ENCODE data around the gene OTUD7B.
"Not testable (repeated sequence)": the region's sequence is repeated elsewhere in the genome, so short reads cannot be mapped to it uniquely, and the experiment has no call there.

Gene OTUD7B

GRCh38 chr1:150010393-150011115 lies at the start of gene OTUD7B:
Gene OTUD7B (minus strand): TSS chr1:150010726. CDS start chr1:149977510, 33,216 bp downstream.
- peaks cover 9% of the 10 kb centered on the region for H3K4me1 ChIP-seq (ENCODE audit: insufficient read depth, low read length)
- H3K27me3 ChIP-seq (ENCODE audit: insufficient read depth, low read length) = no peaks in the 10 kb centered on the region
- no peak within 1 kb of the TSS for H3K27ac ChIP-seq (ENCODE audit: low read length)
- no peaks in the 10 kb centered on the region for H3K9me3 ChIP-seq (ENCODE audit: insufficient read depth, low read depth, low read length)
- H3K4me3 ChIP-seq (ENCODE audit: low read length) = peak within 1 kb of the TSS; percentile 96
- H3K9ac ChIP-seq (ENCODE audit: low read depth, low read length) = peak within 1 kb of the TSS; percentile 95
- peaks cover 3% of the 10 kb centered on the region; the same call in 1 of the 2 replicates for H3K36me3 ChIP-seq (ENCODE audit: insufficient read depth, low read depth, low read length)

GRCh38 chr1:150060260-150060659 lies 49.7 kb upstream of the OTUD7B start:
- Histone ChIP-seq H3K27ac (ENCODE audit: low read length) (no peak overlapping the region), H3K36me3 (ENCODE audit: insufficient read depth, low read depth, low read length) (no peaks in the 10 kb centered on the region)

GRCh38 chr1:150056407-150056806 lies 45.9 kb upstream of the OTUD7B start:
- Histone ChIP-seq H3K4me1 (ENCODE audit: insufficient read depth, low read length) (no peaks in the 10 kb centered on the region), H3K27me3 (ENCODE audit: insufficient read depth, low read length) (no peaks in the 10 kb centered on the region), H3K9ac (ENCODE audit: low read depth, low read length) (no peak overlapping the region), H3K36me3 (ENCODE audit: insufficient read depth, low read depth, low read length) (no peaks in the 10 kb centered on the region), H3K4me3 (ENCODE audit: low read length) (no peak overlapping the region), H3K9me3 (ENCODE audit: insufficient read depth, low read depth, low read length) (no peaks in the 10 kb centered on the region), H3K27ac (ENCODE audit: low read length) (no peak overlapping the region)

More at GRCh38 chr1:150060260-150060659, 49.7 kb upstream of the OTUD7B start:
- no peak overlapping the region for H3K4me3 ChIP-seq (ENCODE audit: low read length)
- no peak overlapping the region for H3K9ac ChIP-seq (ENCODE audit: low read depth, low read length)
- H3K9me3 ChIP-seq (ENCODE audit: insufficient read depth, low read depth, low read length) = no peaks in the 10 kb centered on the region
- no peaks in the 10 kb centered on the region for H3K4me1 ChIP-seq (ENCODE audit: insufficient read depth, low read length)
- no peaks in the 10 kb centered on the region for H3K27me3 ChIP-seq (ENCODE audit: insufficient read depth, low read length)

GRCh38 chr1:150055507-150055906 lies 45.0 kb upstream of the OTUD7B start:
- H3K9me3 ChIP-seq (ENCODE audit: insufficient read depth, low read depth, low read length); H3K27ac ChIP-seq (ENCODE audit: low read length); H3K36me3 ChIP-seq (ENCODE audit: insufficient read depth, low read depth, low read length); H3K4me1 ChIP-seq (ENCODE audit: insufficient read depth, low read length); H3K4me3 ChIP-seq (ENCODE audit: low read length); H3K9ac ChIP-seq (ENCODE audit: low read depth, low read length); H3K27me3 ChIP-seq (ENCODE audit: insufficient read depth, low read length): not testable (repeated sequence)

- Histone ChIP-seq H3K36me3 (ENCODE audit: insufficient read depth, low read depth, low read length) (no peaks in the 10 kb centered on the region), H3K4me3 (ENCODE audit: low read length) (no peak overlapping the region), H3K9ac (ENCODE audit: low read depth, low read length) (no peak overlapping the region), H3K27me3 (ENCODE audit: insufficient read depth, low read length) (no peaks in the 10 kb centered on the region), H3K27ac (ENCODE audit: low read length) (no peak overlapping the region), H3K9me3 (ENCODE audit: insufficient read depth, low read depth, low read length) (no peaks in the 10 kb centered on the region), H3K4me1 (ENCODE audit: insufficient read depth, low read length) (peaks cover 4% of the 10 kb centered on the region)
These were observed 43.4 kb upstream of the OTUD7B start for GRCh38 chr1:150053926-150054325.

GRCh38 chr1:150051905-150052412 lies 41.4 kb upstream of the OTUD7B start:
- H3K27ac ChIP-seq (ENCODE audit: low read length); H3K36me3 ChIP-seq (ENCODE audit: insufficient read depth, low read depth, low read length); H3K4me1 ChIP-seq (ENCODE audit: insufficient read depth, low read length); H3K9ac ChIP-seq (ENCODE audit: low read depth, low read length); H3K27me3 ChIP-seq (ENCODE audit: insufficient read depth, low read length); H3K4me3 ChIP-seq (ENCODE audit: low read length); H3K9me3 ChIP-seq (ENCODE audit: insufficient read depth, low read depth, low read length): not testable (repeated sequence)

- H3K9me3 ChIP-seq (ENCODE audit: insufficient read depth, low read depth, low read length) = no peaks in the 10 kb centered on the region
- no peak overlapping the region for H3K27ac ChIP-seq (ENCODE audit: low read length)
- no peaks in the 10 kb centered on the region for H3K27me3 ChIP-seq (ENCODE audit: insufficient read depth, low read length)
- peaks cover 4% of the 10 kb centered on the region for H3K4me1 ChIP-seq (ENCODE audit: insufficient read depth, low read length)
- H3K4me3 ChIP-seq (ENCODE audit: low read length) = no peak overlapping the region
- no peaks in the 10 kb centered on the region for H3K36me3 ChIP-seq (ENCODE audit: insufficient read depth, low read depth, low read length)
- H3K9ac ChIP-seq (ENCODE audit: low read depth, low read length) = peak overlapping the region; percentile 15; the same call in 1 of the 2 replicates
These were observed 40.5 kb upstream of the OTUD7B start for GRCh38 chr1:150051089-150051373.

- Histone ChIP-seq H3K9me3 (ENCODE audit: insufficient read depth, low read depth, low read length) (no peaks in the 10 kb centered on the region), H3K36me3 (ENCODE audit: insufficient read depth, low read depth, low read length) (no peaks in the 10 kb centered on the region), H3K4me1 (ENCODE audit: insufficient read depth, low read length) (peaks cover 4% of the 10 kb centered on the region), H3K4me3 (ENCODE audit: low read length) (no peak overlapping the region), H3K27ac (ENCODE audit: low read length) (no peak overlapping the region), H3K27me3 (ENCODE audit: insufficient read depth, low read length) (no peaks in the 10 kb centered on the region), H3K9ac (ENCODE audit: low read depth, low read length) (no peak overlapping the region)
These were observed 39.4 kb upstream of the OTUD7B start for GRCh38 chr1:150049926-150050325.

GRCh38 chr1:150034336-150034735 lies 23.8 kb upstream of the OTUD7B start:
- Histone ChIP-seq H3K27me3 (ENCODE audit: insufficient read depth, low read length) (no peaks in the 10 kb centered on the region), H3K9ac (ENCODE audit: low read depth, low read length) (no peak overlapping the region), H3K36me3 (ENCODE audit: insufficient read depth, low read depth, low read length) (no peaks in the 10 kb centered on the region), H3K4me1 (ENCODE audit: insufficient read depth, low read length) (no peaks in the 10 kb centered on the region), H3K4me3 (ENCODE audit: low read length) (no peak overlapping the region), H3K27ac (ENCODE audit: low read length) (no peak overlapping the region), H3K9me3 (ENCODE audit: insufficient read depth, low read depth, low read length) (no peaks in the 10 kb centered on the region)

GRCh38 chr1:150028322-150028721 lies 17.8 kb upstream of the OTUD7B start:
- Histone ChIP-seq H3K9me3 (ENCODE audit: insufficient read depth, low read depth, low read length) (no peaks in the 10 kb centered on the region), H3K9ac (ENCODE audit: low read depth, low read length) (no peak overlapping the region), H3K4me3 (ENCODE audit: low read length) (no peak overlapping the region), H3K4me1 (ENCODE audit: insufficient read depth, low read length) (no peaks in the 10 kb centered on the region), H3K27me3 (ENCODE audit: insufficient read depth, low read length) (no peaks in the 10 kb centered on the region), H3K27ac (ENCODE audit: low read length) (no peak overlapping the region), H3K36me3 (ENCODE audit: insufficient read depth, low read depth, low read length) (no peaks in the 10 kb centered on the region)

- H3K4me1 ChIP-seq (ENCODE audit: insufficient read depth, low read length) = no peaks in the 10 kb centered on the region
- H3K27me3 ChIP-seq (ENCODE audit: insufficient read depth, low read length) = no peaks in the 10 kb centered on the region
- H3K4me3 ChIP-seq (ENCODE audit: low read length) = no peak overlapping the region
- no peak overlapping the region for H3K27ac ChIP-seq (ENCODE audit: low read length)
- H3K9me3 ChIP-seq (ENCODE audit: insufficient read depth, low read depth, low read length) = no peaks in the 10 kb centered on the region
- no peak overlapping the region for H3K9ac ChIP-seq (ENCODE audit: low read depth, low read length)
- H3K36me3 ChIP-seq (ENCODE audit: insufficient read depth, low read depth, low read length) = no peaks in the 10 kb centered on the region
These were observed 13.6 kb upstream of the OTUD7B start for GRCh38 chr1:150024156-150024555.

- no peak overlapping the region for H3K9ac ChIP-seq (ENCODE audit: low read depth, low read length)
- no peaks in the 10 kb centered on the region for H3K27me3 ChIP-seq (ENCODE audit: insufficient read depth, low read length)
- no peaks in the 10 kb centered on the region; the same call in 1 of the 2 replicates for H3K4me1 ChIP-seq (ENCODE audit: insufficient read depth, low read length)
- H3K4me3 ChIP-seq (ENCODE audit: low read length) = no peak overlapping the region
- no peak overlapping the region for H3K27ac ChIP-seq (ENCODE audit: low read length)
- H3K36me3 ChIP-seq (ENCODE audit: insufficient read depth, low read depth, low read length) = no peaks in the 10 kb centered on the region
- no peaks in the 10 kb centered on the region for H3K9me3 ChIP-seq (ENCODE audit: insufficient read depth, low read depth, low read length)
These were observed 11.8 kb upstream of the OTUD7B start for GRCh38 chr1:150022357-150022756.
